ENCODE measurements around the gene PRKCH.
"Not testable (repeated sequence)": the region's sequence is repeated elsewhere in the genome, so short reads cannot be mapped to it uniquely, and the experiment has no call there.

Gene PRKCH

GRCh38 chr14:61304688-61305087, 16.7 kb upstream of the PRKCH start:
- in situ Hi-C loops (cut with MboI; ENCODE audit: low sequenced_read_pairs), result no loop called here

GRCh38 chr14:61308198-61308597, 13.2 kb upstream of the PRKCH start:
- in situ Hi-C loops (cut with MboI; ENCODE audit: low sequenced_read_pairs), result no loop called here

- in situ Hi-C loops (cut with MboI; ENCODE audit: low sequenced_read_pairs), result not testable (repeated sequence)
Measured at GRCh38 chr14:61308701-61309100, 12.7 kb upstream of the PRKCH start.

GRCh38 chr14:61315313-61315712, 6.1 kb upstream of the PRKCH start:
- in situ Hi-C loops (cut with MboI; ENCODE audit: low sequenced_read_pairs), result no loop called here

- in situ Hi-C loops (cut with MboI; ENCODE audit: low sequenced_read_pairs), result no loop called here
Measured at GRCh38 chr14:61319086-61319485, 2.3 kb upstream of the PRKCH start.

GRCh38 chr14:61319706-61320105, 1.7 kb upstream of the PRKCH start:
- in situ Hi-C loops (cut with MboI; ENCODE audit: low sequenced_read_pairs), result no loop called here

GRCh38 chr14:61320170-61320569, 1.2 kb upstream of the PRKCH start:
- in situ Hi-C loops (cut with MboI; ENCODE audit: low sequenced_read_pairs), result not testable (repeated sequence)

- in situ Hi-C loops (cut with MboI; ENCODE audit: low sequenced_read_pairs), result no loop called here
Measured at GRCh38 chr14:61320806-61321384, 484 bp upstream of the PRKCH start.

- in situ Hi-C loops (cut with MboI; ENCODE audit: low sequenced_read_pairs), result no loop called here
Measured at GRCh38 chr14:61322011-61322798, 826 bp downstream of the PRKCH start.

GRCh38 chr14:61322799-61323290, 1.5 kb downstream of the PRKCH start:
- in situ Hi-C loops (cut with MboI; ENCODE audit: low sequenced_read_pairs), result no loop called here

- in situ Hi-C loops (cut with MboI; ENCODE audit: low sequenced_read_pairs), result no loop called here
Measured at GRCh38 chr14:61323970-61324369, 2.6 kb downstream of the PRKCH start.

- in situ Hi-C loops (cut with MboI; ENCODE audit: low sequenced_read_pairs), result no loop called here
Measured at GRCh38 chr14:61325166-61325565, 3.8 kb downstream of the PRKCH start.

GRCh38 chr14:61326146-61326545, 4.8 kb downstream of the PRKCH start:
- in situ Hi-C loops (cut with MboI; ENCODE audit: low sequenced_read_pairs), result no loop called here

GRCh38 chr14:61326847-61327246, 5.5 kb downstream of the PRKCH start:
- in situ Hi-C loops (cut with MboI; ENCODE audit: low sequenced_read_pairs), result no loop called here

- in situ Hi-C loops (cut with MboI; ENCODE audit: low sequenced_read_pairs), result no loop called here
Measured at GRCh38 chr14:61328626-61329262, 7.4 kb downstream of the PRKCH start.

GRCh38 chr14:61329478-61330051, 8.2 kb downstream of the PRKCH start:
- in situ Hi-C loops (cut with MboI; ENCODE audit: low sequenced_read_pairs), result no loop called here

- in situ Hi-C loops (cut with MboI; ENCODE audit: low sequenced_read_pairs), result no loop called here
Measured at GRCh38 chr14:61330511-61330910, 9.1 kb downstream of the PRKCH start.

GRCh38 chr14:61331992-61332657, 10.7 kb downstream of the PRKCH start:
- in situ Hi-C loops (cut with MboI; ENCODE audit: low sequenced_read_pairs), result no loop called here

- in situ Hi-C loops (cut with MboI; ENCODE audit: low sequenced_read_pairs), result no loop called here
Measured at GRCh38 chr14:61332658-61333029, 11.3 kb downstream of the PRKCH start.

- in situ Hi-C loops (cut with MboI; ENCODE audit: low sequenced_read_pairs), result no loop called here
Measured at GRCh38 chr14:61333087-61333486, 11.7 kb downstream of the PRKCH start.

- in situ Hi-C loops (cut with MboI; ENCODE audit: low sequenced_read_pairs), result no loop called here
Measured at GRCh38 chr14:61334197-61334701, 12.9 kb downstream of the PRKCH start.
